Activated T-cell treated with anti-CD3 and anti-CD28 coated beads for 1 hour (primary cell): ENCODE results near the gene IGSF3.
"Not testable (repeated sequence)": the region's sequence is repeated elsewhere in the genome, so short reads cannot be mapped to it uniquely, and the experiment has no call there.

Experiments
- DNase-seq: peaks from one replicate; pipeline ENCODE4 v3.0.0-alpha.2; 2020; ENCODE audit warnings: low read depth

The IGSF3 gene

GRCh38 chr1:116661633-116662032 lies 5.9 kb downstream of the IGSF3 start:
- no peak for DNase-seq

- DNase-seq: not testable (repeated sequence)
Measured at GRCh38 chr1:116658645-116659044, 8.9 kb downstream of the IGSF3 start.

GRCh38 chr1:116657836-116658235 lies 9.7 kb downstream of the IGSF3 start:
- not testable (repeated sequence) for DNase-seq

GRCh38 chr1:116654351-116654750 lies 13.2 kb downstream of the IGSF3 start:
- no peak for DNase-seq

- not testable (repeated sequence) for DNase-seq
Measured at GRCh38 chr1:116652598-116652997, 14.9 kb downstream of the IGSF3 start.

GRCh38 chr1:116650781-116651180 lies 16.8 kb downstream of the IGSF3 start:
- DNase-seq: not testable (repeated sequence)

- not testable (repeated sequence) for DNase-seq
Measured at GRCh38 chr1:116649041-116649440, 18.5 kb downstream of the IGSF3 start.

- not testable (repeated sequence) for DNase-seq
Measured at GRCh38 chr1:116648325-116648724, 19.2 kb downstream of the IGSF3 start.

- not testable (repeated sequence) for DNase-seq
Measured at GRCh38 chr1:116647186-116647585, 20.3 kb downstream of the IGSF3 start.

- DNase-seq: not testable (repeated sequence)
Measured at GRCh38 chr1:116646673-116647170, 20.8 kb downstream of the IGSF3 start.

GRCh38 chr1:116645802-116646672 lies 21.5 kb downstream of the IGSF3 start:
- DNase-seq: not testable (repeated sequence)

GRCh38 chr1:116644993-116645392 lies 22.5 kb downstream of the IGSF3 start:
- DNase-seq: not testable (repeated sequence)

- DNase-seq: not testable (repeated sequence)
Measured at GRCh38 chr1:116644096-116644495, 23.4 kb downstream of the IGSF3 start.

- DNase-seq: not testable (repeated sequence)
Measured at GRCh38 chr1:116643281-116643751, 24.2 kb downstream of the IGSF3 start.

GRCh38 chr1:116642311-116643280 lies 24.9 kb downstream of the IGSF3 start:
- DNase-seq: not testable (repeated sequence)

GRCh38 chr1:116637583-116637982 lies 29.9 kb downstream of the IGSF3 start:
- DNase-seq: not testable (repeated sequence)

GRCh38 chr1:116636584-116636983 lies 30.9 kb downstream of the IGSF3 start:
- not testable (repeated sequence) for DNase-seq

GRCh38 chr1:116634386-116634785 lies 33.1 kb downstream of the IGSF3 start:
- not testable (repeated sequence) for DNase-seq

- not testable (repeated sequence) for DNase-seq
Measured at GRCh38 chr1:116631996-116632925, 35.3 kb downstream of the IGSF3 start.

- DNase-seq: not testable (repeated sequence)
Measured at GRCh38 chr1:116631554-116631953, 36.0 kb downstream of the IGSF3 start.

- DNase-seq: not testable (repeated sequence)
Measured at GRCh38 chr1:116630057-116630456, 37.5 kb downstream of the IGSF3 start.
